IPS-18a (cell line): ENCODE measurements around the gene NPIPB9.
"Not testable (repeated sequence)": the region's sequence is repeated elsewhere in the genome, so short reads cannot be mapped to it uniquely, and the experiment has no call there.

Experiments
- H3K27ac ChIP-seq: one replicate; pipeline ENCODE4 v1.5.1; 2013; ENCODE audit warnings: low read length
- H3K27me3 ChIP-seq: one replicate; pipeline ENCODE4 v1.6.1; 2013; ENCODE audit warnings: mild to moderate bottlenecking, low read length; ENCODE audit not compliant: control insufficient read depth, insufficient read depth
- H3K36me3 ChIP-seq: one replicate; pipeline ENCODE4 v1.6.1; 2013; ENCODE audit warnings: low read depth, low read length; ENCODE audit not compliant: control insufficient read depth
- H3K4me1 ChIP-seq: one replicate; pipeline ENCODE4 v1.6.1; 2013; ENCODE audit warnings: low read depth, low read length; ENCODE audit not compliant: control insufficient read depth
- H3K4me3 ChIP-seq: one replicate; pipeline ENCODE4 v1.5.1; 2013; ENCODE audit warnings: low read length
- H3K9ac ChIP-seq: one replicate; pipeline ENCODE4 v1.6.1; 2013; ENCODE audit warnings: mild to moderate bottlenecking, low read length, moderate library complexity
- H3K9me3 ChIP-seq: one replicate; pipeline ENCODE4 v1.6.1; 2013; ENCODE audit warnings: low read depth, low read length; ENCODE audit not compliant: control insufficient read depth

NPIPB9 gene

DNA sequence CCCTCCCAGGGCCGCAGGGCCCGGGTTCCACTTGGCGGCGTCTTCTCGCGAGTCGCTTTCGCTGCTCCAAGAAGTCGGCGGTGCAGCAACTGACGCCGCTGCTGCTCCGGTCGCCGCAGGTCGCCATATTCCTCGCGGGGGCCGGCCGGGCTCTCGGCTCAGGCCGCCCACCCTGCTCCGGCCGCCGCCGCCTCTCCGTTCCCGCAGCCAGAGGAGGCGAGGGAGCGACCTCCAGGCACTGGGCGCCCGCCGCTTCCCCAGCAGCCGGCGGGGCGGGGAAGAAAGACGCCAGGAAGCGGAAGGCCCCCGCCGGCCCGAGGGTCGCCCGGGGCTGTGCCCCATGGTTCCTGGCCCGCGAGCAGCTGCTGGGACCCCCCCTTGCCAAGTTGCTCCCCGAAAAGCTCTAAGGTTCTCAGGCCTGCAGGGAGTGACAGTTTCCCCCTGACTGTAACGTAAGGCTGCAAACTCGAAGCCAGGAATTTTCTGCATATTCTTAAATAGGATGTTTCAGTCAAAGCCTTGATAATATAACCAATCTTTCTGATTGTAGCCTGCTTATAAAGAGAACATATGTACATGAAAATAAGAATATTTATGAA, 1.0 kb upstream of the NPIPB9 start:
- not testable (repeated sequence) for H3K27me3 ChIP-seq, H3K27ac ChIP-seq, H3K9me3 ChIP-seq, H3K9ac ChIP-seq, H3K36me3 ChIP-seq, H3K4me1 ChIP-seq, H3K4me3 ChIP-seq

DNA sequence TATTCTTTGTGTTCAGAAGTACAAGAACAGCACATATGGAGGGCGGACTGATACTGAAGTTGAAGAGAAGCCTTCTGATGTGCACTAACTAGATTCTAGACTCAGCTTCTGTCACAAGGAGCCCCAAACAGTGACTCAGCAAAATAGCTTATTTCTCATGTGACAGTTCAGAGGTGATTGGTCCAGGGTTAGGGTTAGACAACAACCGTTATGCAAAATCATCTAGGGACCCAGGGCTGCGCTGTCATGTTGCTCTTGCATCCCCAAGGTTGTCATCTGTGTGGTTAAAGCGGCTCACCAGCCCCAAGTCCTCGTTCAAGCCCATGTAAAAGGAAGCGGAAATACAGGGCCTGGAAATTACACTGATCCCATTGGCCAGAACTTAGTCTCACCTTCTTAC, 30.1 kb downstream of the NPIPB9 start:
- H3K9ac ChIP-seq, H3K27ac ChIP-seq, H3K27me3 ChIP-seq, H3K4me1 ChIP-seq, H3K36me3 ChIP-seq, H3K9me3 ChIP-seq, H3K4me3 ChIP-seq: not testable (repeated sequence)

- not testable (repeated sequence) for H3K27me3 ChIP-seq, H3K9me3 ChIP-seq, H3K4me3 ChIP-seq, H3K4me1 ChIP-seq, H3K9ac ChIP-seq, H3K36me3 ChIP-seq, H3K27ac ChIP-seq
These were observed 30.8 kb downstream of the NPIPB9 start for GRCh38 chr16:28782357-28782756.

GRCh38 chr16:28802235-28803019, 50.8 kb downstream of the NPIPB9 start:
- H3K9me3 ChIP-seq, H3K27ac ChIP-seq, H3K9ac ChIP-seq, H3K27me3 ChIP-seq, H3K4me1 ChIP-seq, H3K36me3 ChIP-seq: not testable (repeated sequence)
- H3K4me3 ChIP-seq = peak overlapping the region; percentile 30

- not testable (repeated sequence) for H3K27ac ChIP-seq, H3K9ac ChIP-seq, H3K4me3 ChIP-seq, H3K27me3 ChIP-seq, H3K9me3 ChIP-seq, H3K36me3 ChIP-seq, H3K4me1 ChIP-seq
These were observed 56.0 kb downstream of the NPIPB9 start for GRCh38 chr16:28807445-28808120.

- H3K27ac ChIP-seq = no peak overlapping the region
- peaks cover 4% of the 10 kb centered on the region for H3K36me3 ChIP-seq
- H3K4me3 ChIP-seq = no peak overlapping the region
- H3K27me3 ChIP-seq = no peaks in the 10 kb centered on the region
- H3K4me1 ChIP-seq = peaks cover 1% of the 10 kb centered on the region
- no peaks in the 10 kb centered on the region for H3K9me3 ChIP-seq
- H3K9ac ChIP-seq = no peak overlapping the region
These were observed 68.4 kb downstream of the NPIPB9 start for GRCh38 chr16:28820016-28820415.

DNA sequence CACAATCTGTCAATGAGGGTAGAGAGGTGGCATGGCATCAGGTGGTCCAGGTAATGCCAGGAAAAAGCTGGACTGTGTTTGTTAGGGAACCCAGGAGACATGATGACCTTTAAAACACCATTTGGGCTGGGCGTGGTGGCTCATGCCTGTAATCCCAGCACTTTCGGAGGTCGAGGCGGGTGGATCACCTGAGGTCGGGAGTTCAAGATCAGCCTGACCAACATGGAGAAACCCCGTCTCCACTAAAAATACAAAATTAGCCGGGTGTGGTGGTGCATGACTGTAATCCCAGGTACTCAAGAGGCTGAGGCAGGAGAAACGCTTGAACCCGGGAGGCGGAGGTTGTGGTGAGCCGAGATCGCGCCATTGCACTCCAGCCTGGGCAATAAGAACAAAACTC, 69.0 kb downstream of the NPIPB9 start:
- H3K27ac ChIP-seq, H3K27me3 ChIP-seq, H3K4me3 ChIP-seq, H3K9ac ChIP-seq, H3K4me1 ChIP-seq, H3K36me3 ChIP-seq, H3K9me3 ChIP-seq: not testable (repeated sequence)

DNA sequence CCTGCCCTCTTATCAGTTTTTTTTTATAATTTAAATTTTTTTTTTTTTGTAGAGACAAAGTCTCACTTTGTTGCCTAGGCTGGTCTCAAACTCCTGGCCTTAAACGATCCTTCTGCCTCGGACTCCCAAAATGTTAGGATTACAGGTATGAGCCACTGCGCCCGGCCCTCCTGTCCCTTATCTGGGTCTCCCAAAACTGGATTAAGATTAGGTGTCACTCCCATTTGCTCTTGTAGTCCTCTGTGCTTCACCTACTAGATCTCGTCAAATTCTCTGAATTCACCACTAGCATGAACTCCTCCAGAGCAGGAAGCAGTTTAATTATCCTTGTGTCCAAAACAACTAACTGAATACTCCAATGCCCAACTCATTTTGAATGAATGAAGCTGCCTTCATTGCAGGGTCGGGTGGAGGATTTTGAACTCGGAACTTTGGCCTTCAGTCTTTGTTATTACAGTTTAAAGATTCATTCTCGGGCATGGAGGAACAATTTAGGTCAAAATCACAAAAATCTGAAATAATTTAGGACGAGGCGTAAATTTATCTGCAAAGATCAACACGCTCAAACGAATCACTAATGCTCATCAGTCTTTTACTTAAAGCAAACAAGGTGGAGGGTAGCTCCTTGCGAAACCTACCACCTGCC, 70.4 kb downstream of the NPIPB9 start:
- H3K9ac ChIP-seq = peak overlapping the region; percentile 99
- peaks cover 24% of the 10 kb centered on the region for H3K36me3 ChIP-seq

More for the DNA sequence above, 70.4 kb downstream of the NPIPB9 start:
- Histone ChIP-seq H3K4me3 (peak overlapping the region; percentile 99), H3K27me3 (no peaks in the 10 kb centered on the region), H3K4me1 (peaks cover 6% of the 10 kb centered on the region), H3K27ac (peak overlapping the region; percentile 70), H3K9me3 (no peaks in the 10 kb centered on the region)
